Activated CD4-positive, alpha-beta T cell treated with anti-CD3 and anti-CD28 coated beads for 24 hours (primary cell): Measurements from ENCODE around the gene RASGEF1B.
A peak's percentile ranks its signal among the peaks of the same experiment; 100 is the strongest.
"Not testable (repeated sequence)": the region's sequence is repeated elsewhere in the genome, so short reads cannot be mapped to it uniquely, and the experiment has no call there.

ENCODE experiments used
- DNase-seq, 2 donors: peaks; one replicate each; pipeline ENCODE4 v3.0.0-alpha.2; 2020; ENCODE audit warnings: low read depth in 2 of 2

RASGEF1B gene

DNA sequence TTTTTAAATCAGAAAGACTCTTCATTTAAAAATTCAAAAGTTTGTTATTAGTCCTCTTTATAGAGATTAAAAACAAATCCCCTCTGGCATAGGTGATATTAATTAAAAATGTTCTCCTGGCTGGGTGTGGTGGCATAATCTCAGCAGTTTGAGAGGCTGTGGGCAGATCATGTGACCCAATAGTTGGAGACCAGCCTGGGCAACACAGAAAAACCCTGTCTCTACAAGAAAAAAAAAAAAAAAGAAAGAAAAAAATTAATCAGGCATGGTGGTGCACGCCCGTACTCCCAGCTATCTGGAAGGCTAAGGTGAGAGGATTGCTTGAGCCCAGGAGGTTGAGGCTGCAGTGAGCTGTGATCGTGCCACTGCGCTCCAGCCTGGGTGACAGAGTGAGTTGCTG is 38.9 kb downstream of the RASGEF1B start:
- no peak for DNase-seq

DNA sequence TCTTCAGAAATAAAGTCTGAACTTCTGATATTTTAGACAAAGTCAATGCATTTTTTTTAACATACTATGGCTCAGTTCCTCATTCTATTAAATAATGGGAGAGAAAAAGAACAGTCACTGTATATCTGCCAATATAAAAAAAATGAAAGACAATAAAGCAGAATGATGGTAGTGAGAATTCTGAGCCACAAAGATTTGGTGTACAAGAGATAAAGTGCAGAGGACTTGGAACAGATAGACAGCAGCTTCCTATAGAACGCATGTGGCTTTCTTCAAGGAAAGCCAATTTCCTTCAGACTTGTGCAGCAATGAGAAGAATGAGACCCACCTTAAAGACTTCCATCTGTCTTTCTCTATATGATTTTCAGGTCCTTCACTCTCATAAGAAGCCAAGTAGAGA is 39.7 kb downstream of the RASGEF1B start:
- DNase-seq = no peak

DNA sequence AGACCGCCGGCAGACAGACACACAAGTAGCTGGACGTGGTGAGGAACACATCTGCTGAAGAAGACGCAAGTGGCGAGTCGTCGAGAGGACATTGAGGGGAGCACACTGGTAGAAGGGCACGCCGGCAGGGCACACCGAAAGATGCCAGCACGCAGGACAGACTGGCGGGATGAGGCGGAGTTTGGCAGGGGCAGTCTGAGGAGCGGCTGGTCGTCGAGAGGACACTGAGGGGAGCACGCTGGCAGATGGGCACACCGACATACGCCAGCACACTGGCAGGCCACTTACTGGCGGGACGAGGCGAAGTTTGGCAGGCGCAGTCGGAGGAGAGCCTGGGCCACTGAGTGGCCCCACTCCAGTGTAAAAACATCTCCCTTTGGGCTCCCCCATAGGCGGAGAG is 42.1 kb downstream of the RASGEF1B start:
- no peak for DNase-seq

DNA sequence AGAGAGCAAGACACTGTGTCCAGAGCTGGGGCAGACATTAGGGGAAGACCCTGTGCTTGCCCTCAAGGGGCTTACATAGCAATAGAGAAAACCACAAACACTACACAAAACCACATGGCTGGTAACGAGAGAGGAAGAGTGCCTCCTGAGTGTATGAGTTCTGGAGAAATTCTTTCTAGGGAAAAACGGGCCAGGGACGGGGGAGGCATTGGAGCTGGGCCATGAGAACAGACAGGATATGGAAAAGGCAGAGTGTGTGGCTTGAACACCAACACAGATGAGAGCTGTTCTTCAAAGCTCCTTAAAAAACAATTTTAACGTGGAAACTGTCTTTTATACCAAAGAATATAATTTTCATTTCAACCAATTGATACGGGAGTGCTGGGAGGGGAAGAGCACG is 42.7 kb downstream of the RASGEF1B start:
- no peak for DNase-seq

DNA sequence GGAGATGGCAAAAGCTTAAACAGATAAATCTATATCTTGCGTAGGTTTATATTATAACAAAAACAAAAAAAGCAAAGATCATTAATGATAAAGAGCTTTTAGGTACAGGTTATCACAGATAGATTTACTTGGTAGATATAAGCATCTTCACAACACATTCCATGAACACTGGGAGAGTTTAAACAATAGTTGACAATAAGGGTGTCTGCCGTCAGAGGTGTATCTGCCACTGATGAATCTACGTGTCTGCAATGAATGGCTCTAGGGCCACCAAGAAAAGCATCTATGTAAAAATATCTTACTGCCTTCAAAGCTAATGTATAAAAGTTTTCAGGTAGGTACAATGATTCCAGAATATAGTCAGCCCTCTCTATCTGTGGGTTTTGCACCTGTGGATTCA is 43.7 kb downstream of the RASGEF1B start:
- DNase-seq = no peak

DNA sequence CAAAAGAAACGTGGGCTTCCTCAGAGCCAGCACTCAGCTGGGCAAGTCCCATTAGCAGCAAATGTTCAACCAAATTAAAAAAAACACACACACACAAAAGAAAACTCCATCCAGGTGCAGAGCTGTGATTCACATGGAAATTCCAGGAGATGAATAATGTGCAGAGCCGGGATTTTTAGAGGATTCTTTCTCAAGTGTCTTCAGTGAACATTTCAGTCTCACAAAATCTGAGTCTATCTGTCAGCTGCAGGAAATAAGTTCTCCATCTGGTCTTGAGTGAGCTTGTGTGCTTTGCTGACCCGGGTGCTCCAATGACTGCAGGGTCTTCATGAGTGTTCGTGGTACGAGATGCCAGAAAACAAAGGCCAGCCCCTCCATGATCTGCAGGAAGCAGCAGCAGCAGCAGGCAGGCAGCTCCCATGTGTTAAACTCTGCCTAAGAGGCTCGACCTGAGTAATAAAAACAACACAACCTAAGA is 44.3 kb downstream of the RASGEF1B start:
- DNase-seq = no peak

DNA sequence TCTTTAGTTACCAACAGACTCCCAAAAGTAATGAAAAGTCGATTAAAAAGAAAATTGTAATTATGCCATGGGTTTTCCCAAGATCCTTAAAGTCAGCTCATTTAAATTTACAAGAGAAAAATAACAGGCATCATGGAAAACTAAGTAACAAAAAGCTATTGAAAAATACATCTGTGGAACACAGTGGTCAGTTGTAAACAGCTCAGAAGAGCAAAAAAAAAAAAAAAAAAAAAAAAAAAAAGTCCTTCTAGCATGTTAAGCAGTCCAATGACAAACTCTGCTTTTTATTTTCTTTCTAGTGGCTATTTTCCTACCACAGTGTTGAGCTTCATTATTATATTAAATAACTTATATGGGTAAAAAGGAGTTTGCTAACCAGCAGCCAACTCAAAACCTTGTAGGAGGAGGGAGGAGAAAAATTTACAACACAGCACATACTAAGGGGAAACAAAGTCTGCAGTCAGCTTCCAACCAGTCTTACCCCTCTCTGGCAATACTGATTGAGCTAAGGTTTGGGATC is 44.9 kb downstream of the RASGEF1B start:
- DNase-seq = no peak

DNA sequence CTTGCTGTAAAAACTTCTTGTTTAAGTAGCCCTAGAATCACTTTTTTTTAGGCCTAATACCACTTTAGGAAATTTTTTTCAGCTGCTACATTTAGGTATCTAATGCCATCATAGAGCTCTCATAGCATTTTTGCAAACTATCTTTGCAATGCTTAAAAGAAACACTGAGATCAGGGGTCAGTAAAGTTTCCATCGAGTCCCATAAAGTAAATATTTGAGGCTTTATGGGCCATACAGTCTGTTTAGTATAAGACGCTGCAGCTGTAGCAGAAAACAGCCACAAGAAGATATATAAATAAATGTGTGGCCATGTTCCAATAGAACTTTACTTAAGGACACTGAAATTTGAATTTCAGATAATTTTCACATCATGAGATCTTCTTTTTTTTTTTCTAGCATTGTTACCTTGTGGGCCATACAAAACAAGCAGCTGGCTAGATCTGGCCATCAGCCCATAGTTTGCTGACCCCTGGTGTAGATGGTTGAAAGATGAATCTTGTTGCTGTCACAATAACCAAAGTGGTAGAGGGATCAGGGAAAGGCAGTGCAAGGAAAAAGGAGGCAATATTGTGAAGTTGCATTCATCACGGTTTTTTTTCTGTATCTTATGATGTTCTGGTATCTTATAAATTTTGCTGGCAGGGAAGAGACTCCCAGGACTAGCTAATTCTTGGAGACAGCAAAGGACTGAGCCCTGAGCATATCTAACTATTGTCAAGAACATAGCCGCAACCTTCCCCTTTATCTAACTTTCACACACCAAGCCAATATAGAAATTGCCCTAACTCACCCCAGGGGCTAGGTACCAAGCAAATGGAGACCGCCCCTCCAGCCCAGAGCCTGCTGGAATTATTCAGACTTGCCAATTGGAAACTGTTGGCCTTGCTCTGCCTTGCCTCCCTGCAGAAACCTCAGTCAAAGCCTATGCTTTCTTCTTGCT is 46.6 kb downstream of the RASGEF1B start:
- no peak for DNase-seq

DNA sequence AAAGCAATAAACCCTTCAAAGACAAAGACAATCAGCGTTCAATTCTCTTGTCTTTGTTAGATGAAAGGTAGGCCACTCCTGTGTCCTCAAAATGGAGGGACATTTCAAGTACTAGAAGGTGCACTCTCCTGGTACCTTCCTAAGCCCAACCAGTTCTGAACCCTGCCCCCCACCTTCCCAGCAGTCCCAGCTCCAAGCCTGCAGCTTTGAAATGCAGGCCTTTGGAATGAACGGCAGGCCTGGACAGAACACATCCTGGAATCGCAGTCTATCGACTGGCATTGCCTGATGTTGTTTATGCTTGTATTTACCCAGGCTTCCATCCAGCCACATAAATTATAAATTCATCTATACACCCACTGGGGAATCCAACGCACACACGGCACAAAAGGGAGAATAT is 47.4 kb downstream of the RASGEF1B start:
- DNase-seq = no peak

DNA sequence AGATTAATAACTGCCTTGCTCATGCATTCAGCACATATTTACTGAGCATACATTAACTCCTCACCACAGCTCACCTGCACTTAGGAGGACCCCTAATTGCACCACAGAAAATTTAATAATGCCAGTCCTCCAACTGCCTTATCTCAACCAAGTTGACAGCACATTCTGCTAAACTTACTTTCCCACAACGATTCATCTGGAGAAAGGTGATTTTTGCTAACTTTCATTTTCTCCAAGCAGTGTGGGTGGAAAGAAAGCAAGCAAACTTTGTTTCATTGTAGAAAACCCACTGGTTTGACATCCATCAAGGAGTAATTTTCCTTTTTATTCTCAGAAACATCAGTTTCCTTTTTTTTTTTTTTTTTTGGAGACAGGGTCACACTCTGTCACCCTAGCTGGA is 49.1 kb downstream of the RASGEF1B start:
- no peak for DNase-seq

DNA sequence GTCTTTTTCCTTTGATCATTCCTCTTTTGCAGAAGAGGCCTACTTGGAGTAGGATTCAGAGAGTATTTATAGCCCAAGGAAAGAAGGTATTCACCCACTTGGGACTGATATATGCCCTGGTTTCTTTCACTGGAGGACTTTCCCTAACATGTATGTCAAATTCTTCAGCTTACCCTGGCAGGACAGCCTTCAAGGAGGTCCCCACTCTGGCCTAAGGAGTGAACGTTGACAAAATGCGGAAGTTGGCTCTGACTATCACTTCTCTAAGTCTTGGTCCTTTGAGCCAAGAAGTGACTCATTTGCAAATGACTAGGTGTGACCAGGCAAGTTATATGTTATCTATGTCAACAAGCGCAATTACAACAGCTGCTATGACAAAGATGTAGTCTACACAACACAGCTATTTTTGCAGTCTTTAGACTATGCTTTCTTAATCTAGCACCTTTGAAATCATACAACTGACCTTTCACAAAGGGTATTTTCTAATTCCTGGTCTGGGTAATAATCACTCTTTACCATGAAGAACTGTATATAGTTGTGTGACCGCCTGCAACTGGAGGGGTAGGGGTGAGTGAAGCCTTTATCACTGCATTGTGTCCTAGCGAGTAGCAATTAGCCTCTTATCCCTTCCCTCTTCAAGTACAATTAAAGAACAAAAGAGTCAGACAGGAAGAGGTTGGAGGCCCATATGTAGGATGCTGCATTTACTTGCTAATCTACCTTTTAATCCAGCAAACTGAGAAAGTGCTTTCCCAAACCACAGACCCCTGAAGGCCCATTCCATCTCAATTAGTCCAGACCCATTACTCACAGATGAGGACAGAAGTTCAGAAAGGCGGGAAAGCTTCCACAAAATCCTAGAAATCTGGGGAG is 50.1 kb downstream of the RASGEF1B start:
- DNase-seq = no peak

DNA sequence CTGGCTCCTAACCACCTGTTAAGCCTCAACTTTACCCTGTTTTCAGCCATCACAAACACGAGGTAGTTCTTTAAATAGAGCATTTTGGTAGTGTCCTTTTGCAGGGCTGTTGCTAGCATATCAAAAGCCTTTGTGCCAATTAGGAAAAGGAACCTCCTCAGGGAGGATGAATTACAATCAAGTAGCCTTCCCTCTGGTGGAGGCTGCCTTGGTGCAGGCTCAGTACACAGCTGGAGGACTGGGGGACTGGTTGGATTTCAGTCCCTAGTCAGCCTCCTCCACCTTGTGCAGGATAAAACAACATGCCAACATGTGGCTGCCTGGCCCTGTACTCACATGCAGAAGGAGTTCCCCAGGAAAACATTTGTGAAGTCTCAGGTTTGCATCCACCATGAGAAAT is 53.1 kb downstream of the RASGEF1B start:
- no peak for DNase-seq

DNA sequence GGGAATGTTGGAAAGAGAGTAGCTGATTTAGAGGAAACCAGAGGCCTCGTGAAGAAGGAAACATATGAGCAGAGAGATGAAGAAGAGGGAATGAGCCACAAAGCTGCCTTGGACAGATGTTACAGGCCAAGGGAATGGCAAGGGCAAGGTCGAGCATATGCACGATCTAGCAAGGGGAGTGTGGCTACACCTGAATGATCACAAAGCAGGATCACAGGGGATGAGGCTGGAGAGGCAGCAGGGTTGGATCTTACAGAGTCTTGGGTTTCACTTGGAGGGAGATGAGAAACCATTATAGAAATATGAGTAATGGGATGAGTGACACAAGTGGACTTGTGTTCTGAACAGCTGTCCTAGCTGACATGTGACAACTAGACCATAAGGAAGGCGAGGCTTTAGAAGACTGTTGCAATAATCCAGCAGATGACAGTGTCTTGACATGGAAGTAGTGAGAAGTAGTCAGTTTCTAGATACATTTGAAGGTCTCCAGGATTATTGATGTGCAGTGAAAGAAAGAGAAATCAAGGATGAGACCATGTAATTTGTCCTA is 58.7 kb downstream of the RASGEF1B start:
- DNase-seq = no peak

DNA sequence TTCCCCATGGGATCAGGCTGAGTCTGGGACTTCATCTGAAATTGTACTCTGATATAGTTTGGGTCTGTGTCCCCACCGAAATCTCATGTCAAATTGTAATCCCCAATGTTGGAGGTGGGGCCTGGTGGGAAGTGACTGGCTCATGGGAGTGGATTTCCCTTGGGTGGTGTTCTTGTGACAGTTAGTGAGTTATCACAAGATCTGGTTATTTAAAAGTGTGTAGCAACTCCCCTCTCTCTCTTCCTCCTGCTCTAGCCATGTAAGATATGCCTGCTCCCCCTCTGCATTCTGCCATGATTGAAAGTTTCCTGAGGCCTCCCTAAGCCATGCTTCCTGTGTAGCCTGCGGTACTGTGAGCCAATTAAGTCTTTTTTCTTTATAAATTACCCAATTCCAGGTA is 61.0 kb downstream of the RASGEF1B start:
- no peak for DNase-seq

DNA sequence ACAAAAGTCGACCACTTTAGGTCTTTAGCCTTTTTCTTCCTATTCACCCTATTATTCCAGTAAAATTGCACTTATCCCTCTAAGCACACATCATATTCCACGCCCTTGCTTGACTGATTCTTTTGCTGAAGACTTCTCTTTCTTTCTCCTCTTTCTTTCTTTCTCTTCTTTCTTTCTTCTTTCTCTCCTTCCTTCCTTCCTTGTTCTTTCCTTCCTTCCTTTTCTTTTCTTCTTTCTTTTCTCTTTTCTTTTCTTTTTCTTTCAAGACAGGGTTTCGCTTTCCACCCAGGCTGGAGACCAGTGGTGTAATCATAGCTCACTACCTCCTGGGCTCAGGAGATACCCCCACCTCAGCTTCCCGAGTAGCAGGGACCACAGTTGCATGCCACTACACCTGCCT is 61.9 kb downstream of the RASGEF1B start:
- DNase-seq = no peak

DNA sequence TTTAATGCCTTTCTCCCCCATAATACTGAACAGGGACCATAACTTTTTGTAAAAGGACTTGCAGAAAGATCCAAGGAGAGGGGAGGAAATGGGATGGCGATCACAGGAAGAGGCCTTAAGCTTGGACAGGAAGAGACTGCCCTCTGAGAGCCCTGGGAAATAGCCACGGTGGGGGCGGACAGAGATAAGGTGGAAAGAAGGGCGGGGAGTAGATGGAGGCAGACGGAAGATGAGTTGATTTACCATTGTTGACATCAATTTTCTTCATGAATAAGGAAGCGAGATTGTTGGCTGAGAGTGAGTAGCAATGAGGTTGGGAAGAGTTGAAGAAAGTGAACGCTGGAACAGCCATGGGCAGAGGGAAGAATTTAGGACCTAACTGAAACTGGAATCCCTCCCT is 63.4 kb downstream of the RASGEF1B start:
- no peak for DNase-seq

DNA sequence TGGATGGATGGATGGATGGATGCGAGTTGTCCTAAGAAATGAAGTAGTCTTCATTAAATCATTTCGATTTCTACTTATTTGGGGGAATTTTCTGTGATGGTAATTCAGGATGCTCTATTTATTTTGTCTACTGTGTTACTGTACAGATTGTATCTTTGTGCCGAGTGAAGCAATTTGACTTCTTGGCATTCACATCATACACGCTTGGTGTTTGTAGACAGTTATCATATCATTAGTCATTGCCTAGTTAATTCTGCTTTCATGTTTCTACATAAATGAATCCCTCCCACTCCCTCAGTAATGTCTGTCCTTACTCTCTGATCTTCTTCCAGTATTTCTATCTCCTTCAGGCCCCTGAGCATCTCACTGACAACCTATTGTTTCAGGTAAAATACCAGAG is 64.0 kb downstream of the RASGEF1B start:
- no peak for DNase-seq

DNA sequence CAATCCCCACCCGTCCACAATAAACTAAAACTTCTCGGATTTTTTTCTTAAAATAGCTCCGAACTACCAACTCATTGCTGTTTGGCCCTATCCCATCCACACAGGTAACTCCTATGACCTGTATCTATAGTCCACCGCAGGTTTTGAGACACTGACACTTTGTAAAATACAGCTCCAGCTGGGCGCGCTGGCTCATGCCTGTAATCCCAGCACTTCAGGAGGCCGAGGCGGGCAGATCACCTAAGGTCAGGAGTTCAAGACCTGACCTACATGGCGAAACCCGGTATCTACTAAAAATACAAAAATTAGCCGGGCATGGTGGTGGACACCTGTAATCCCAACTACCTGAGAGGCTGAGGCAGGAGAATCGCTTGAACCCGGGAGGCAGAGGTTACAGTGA is 65.2 kb downstream of the RASGEF1B start:
- not testable (repeated sequence) for DNase-seq

DNA sequence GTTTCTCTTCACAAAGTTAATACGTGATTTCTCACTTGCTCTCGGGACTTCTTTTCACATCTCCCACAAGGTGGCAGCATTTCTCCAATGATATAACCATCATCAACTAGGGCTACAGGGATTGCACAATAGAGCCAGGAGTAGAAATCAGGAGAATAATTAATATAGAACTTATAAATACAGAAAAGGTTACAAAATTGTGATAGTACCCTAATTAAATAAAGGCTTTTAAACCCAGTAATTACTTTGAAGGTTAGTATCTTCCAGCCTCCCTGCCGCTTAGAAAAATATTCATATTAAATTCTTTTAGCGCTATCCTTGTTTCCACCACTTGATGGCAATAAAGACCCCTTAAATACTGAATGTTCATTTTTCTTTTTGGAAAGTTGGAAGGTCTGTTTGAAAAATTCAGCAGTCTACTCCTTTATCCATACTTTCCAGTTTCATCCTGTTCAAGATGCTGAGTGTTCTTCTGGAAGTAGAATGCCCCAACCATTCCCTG is 65.8 kb downstream of the RASGEF1B start:
- peak in 1 of 2 donors; percentile 40 for DNase-seq

DNA sequence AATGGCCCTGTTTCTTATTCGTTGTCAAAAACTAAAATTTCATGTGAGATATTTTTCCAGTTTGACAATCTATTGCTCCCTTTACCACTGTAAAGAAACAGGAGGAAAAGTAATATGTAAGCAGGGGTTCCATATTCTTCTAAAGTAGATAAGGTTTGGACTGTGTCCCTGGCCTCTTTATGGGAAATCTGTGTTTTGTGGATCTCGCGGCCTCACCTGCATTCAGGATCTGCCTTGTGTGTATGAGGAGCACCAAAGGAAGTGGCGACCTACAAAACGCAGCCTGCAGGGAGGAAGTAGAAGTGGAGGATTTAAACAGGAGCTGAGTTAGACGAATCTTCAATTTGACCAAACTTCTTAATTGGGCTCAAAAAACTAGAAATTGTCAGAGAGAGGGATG is 67.0 kb downstream of the RASGEF1B start:
- no peak for DNase-seq

DNA sequence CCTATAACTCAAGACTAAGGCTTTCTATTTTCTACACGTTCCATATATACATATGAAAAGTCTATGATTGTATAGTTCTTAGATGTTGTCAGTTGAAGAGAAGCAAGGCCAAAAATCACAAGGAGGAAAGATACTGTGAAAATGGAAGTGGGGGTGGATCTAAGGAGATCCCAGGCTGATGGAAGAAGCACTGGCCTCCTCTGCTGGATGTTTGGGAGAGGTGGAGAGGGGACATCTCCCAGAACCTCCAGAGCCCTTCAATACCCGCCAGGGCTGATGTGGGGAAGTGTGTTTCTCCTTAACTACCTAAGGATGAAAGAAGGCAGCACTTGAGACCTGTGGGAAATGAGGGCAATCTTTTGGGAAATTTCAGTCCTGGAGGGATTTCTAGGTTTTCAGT is 67.4 kb downstream of the RASGEF1B start:
- no peak for DNase-seq
